Smooth muscle cell of the brain vasculature (primary cell): ENCODE data around the gene ARSB.
"Not testable (repeated sequence)": the region's sequence is repeated elsewhere in the genome, so short reads cannot be mapped to it uniquely, and the experiment has no call there.

Experiments
- DNase-seq: peaks from one replicate; pipeline ENCODE4 v3.0.0-alpha.2; 2012; ENCODE audit warnings: low read depth, low spot score

ARSB gene

DNA sequence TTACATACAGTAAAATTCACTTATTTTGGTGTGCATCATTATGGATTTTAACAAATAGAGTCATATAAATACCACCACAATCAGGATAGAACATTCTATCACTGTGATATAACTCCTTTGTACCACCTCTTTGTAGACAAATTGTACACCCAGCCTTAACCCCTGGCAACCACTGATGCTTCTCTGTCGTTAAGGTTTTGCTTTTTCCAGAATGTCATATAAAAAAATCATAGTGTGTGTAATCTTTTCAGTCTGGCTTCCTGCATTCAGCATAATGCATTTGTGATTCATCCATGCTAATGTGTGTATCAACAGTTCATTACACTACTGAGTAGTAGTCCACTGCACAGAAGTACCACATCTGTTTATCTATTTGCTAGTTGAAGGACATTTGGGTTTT lies 81.2 kb downstream of the ARSB start:
- no peak for DNase-seq

DNA sequence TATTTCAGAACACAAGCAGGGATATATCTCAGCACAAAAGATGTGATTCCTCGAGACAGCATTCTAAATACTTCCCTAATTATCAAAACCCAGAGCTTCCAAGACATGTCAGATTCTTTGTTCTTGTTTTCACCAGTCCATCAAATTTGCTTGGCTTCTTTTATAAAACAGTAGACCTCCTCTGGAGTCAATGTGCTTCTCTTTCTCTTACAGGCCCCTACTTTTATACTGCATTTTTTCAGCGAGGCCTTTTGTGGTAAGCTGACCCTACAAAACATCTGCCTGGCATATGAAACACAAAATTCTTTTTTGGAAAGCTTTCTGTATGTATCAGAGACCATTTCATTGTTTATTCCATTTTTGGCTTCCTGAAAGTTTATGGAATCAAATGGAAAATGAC lies 81.8 kb downstream of the ARSB start:
- no peak for DNase-seq

DNA sequence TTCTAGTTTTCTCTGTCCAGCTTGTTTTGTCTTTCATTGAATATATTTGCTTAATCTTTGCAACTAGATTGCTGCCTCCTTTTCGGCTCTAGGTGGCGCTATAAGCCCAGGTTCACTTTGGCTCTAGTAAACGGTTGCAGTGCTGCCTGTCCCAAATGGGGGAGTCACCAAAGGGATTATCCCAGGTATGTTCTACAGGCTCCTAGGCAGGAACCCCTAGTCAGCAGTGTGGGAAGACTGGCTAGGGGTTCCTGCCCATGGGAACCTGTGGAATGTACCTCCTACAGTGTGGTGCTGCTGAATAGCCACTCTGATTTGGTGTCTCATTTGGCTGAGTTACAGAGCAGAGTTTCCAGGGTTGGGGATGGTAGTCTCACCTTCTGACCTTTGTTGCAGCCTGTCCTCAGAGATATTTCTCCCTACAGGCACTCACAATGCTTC lies 85.2 kb downstream of the ARSB start:
- no peak for DNase-seq

DNA sequence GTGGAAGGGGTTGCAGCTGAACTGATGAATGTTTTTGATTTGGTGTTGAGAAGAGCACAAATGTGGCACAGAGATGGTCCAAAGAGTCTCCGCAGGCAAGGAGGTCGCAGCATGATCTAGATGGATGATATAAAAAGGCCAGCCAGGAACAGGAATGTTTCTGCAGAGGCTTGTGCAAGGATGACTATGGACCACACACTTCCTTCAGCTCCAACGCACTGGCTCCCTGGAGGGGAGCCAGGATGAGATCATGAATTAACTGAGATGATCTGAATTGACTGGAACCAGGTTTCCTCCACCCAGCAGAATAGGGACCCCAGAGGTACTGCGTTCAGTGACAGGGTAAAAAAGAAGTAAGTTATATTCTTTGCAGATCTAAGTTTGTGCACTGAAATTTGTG lies 89.0 kb downstream of the ARSB start:
- DNase-seq = no peak

DNA sequence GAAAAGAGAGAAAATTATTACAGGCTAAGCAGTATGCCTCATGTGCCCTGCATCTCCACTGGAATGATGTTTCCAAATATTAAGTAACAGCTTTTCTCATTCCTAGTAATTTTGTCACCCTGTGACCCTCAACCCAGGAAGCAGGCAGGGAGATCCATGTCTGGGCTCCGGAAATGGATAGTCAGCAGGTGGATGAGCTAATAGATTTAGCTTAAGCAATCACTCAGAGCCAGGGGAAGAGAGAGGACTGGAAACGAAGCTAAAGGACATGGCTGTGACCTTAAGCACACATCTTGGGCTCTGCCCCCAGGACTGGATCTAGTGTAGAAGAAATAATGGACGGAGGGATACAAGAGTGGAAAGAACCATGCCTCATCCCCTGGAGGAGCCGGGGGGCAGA lies 89.5 kb downstream of the ARSB start:
- DNase-seq = no peak

DNA sequence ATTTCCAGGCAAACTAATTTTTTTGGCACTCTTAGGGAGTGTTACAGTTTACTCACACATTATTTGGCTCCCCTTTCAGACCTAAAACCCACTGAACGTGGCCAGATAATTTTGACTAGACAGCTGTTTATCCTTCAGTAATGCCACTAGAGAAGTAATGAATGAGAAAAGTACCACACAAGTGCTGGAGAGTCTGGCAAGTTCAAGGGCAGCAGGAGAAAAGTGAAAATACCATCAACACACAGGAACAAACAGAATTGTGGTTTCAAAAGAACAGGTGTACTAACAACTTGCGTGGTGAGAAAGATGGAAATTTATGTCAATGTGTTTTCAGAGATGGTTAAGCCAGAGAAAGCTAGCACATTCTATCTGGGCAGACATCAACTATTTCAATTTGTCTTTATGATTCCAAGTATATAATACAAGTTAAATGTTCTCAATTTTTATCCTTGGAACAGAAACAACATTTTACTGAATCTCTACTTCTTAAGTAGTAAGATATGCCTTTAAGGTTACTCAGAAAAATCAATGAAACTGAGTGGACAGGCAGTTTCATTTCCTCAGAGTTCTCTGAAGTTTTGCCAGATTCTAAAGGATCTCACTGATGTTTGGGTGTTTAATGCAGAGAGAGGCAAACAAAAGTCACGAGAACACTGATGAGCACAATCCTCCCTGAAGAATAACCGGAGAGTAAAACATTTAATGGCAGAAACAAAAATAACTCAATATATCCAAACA lies 91.0 kb downstream of the ARSB start:
- no peak for DNase-seq

DNA sequence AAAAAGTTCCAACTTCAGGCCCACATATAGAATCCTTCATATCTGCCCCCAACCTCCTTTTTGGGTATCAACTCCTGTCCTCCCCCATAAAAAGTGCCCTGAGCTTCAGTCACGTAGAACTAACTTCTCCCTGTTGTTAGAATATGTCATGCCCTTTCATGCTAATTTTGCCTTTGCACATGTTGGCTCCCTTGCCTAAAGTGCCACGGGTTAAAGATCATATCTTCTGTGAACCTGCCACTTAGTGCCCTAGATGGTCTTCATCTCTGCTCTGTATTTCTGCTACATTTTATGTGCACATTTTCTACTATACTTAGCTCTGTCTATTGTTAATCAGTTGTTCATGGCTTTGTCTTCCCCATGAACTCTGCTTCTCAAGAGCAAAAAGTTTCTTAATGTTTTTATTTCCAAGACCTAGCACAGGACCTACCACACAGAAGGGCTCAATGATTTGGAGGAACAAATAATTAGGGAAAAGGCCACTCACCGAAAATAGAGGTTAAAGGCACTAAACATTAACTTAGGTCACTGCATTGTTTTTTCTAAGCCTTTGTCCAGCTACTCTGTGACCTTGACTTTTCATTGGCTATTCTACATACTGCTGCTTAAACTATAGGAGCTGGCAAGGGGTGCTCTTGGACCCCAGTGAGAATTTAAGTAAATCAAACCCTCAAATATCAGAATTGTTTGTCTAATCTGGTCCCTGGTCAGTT lies 94.3 kb downstream of the ARSB start:
- DNase-seq = no peak

DNA sequence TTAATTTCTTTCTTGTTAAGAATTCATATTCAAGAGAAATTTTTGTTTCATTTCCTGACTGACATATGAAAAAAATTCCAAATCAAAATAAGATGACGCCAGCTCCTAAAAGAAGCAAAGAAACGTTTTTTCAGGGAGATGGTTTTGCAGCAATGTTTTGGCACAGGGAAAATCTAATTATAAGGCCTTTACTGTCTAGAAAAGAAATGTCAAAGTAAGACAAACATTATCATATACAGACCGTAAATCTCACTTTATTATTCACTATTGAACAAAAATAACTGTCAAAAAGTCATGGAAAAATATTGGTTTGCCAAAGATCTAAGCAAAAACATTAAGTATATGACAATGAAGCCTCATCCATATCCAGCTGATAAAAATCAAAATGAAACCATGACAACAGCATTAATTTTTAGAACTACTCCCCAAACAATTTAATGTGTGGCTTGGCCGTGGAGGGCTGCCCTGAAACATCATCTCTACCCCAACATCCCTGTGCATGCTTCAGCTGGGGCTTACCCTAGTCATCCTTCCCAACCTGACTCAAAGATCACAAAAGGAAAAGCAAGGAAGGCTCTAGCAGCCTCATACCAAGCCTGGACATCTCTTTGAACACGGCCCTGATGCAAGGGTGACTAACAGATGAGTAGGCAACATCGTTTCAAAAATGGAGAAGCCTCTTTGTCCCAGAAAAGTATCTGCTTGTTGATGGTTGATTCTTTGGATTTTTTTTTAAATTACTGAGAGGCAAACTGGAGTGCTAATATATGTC lies 95.6 kb downstream of the ARSB start:
- DNase-seq = no peak

DNA sequence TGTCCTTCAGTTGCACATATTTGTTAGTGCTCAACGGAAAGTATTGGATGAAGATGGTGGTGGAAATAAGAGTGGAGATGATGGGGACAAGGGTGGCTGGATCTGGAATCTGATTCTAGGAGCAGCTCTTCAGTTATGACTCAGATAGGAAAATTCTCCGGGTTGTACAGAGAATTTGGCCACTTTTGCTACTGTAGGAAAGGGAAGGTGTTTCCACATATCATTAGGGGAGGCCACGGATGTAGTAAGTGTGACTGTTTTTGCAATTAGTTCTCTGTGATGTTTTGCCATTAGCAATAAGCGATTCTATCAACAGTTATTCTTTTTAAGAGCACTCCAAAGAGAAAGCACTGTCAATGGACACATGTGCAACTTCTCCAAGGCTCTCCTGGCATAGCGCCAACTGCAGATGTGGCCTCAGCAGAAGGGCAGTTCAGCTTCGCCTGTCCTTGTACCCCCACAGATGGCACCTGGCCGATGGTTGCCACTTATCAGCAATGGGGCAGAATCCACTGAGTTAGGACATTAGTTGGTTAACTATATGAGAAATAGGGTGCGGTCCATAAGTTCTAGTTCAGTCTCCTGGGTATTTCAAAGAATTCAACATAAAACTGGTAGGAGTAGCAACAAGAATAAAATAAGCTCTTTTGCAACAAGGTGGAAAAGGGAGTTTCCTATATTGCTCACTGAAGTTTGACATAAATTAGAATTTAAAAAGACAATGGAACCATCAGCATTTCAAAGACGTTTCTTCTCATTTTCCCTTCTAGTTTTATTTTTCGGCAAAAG lies 96.3 kb downstream of the ARSB start:
- DNase-seq = no peak

DNA sequence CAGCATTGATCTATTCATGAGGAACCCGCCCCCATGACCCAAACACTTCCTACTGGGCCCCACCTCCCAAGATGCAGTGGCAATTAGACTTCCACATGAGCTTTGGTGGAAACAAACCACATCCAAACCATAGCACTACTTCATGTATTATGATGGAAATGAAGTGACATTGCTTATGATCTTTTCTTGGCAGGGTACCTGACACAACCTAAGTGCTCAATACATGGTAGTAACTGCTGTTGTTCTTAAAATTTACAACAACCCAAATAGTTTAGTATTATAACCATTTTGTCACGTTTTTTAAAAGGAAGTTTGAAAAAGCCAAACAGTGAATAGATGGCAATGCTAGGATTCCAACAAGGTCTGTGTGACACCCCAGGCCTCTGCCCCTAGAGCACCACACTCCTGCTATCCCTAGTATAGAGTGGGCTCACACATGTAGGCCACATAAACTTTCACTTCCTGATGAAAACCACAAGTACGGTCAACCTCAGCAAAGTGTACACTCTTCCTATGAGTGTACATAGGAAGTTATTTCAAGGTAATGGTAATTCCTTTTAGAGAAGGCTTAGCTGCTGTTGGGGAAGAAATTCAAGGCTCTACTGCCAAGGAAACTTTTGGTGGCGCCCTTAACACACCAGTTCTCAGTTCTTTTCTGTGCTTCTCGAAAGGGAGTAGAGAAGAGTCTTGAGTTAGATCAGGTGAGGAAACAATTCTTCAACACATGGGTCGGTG lies 97.6 kb downstream of the ARSB start:
- DNase-seq = no peak

DNA sequence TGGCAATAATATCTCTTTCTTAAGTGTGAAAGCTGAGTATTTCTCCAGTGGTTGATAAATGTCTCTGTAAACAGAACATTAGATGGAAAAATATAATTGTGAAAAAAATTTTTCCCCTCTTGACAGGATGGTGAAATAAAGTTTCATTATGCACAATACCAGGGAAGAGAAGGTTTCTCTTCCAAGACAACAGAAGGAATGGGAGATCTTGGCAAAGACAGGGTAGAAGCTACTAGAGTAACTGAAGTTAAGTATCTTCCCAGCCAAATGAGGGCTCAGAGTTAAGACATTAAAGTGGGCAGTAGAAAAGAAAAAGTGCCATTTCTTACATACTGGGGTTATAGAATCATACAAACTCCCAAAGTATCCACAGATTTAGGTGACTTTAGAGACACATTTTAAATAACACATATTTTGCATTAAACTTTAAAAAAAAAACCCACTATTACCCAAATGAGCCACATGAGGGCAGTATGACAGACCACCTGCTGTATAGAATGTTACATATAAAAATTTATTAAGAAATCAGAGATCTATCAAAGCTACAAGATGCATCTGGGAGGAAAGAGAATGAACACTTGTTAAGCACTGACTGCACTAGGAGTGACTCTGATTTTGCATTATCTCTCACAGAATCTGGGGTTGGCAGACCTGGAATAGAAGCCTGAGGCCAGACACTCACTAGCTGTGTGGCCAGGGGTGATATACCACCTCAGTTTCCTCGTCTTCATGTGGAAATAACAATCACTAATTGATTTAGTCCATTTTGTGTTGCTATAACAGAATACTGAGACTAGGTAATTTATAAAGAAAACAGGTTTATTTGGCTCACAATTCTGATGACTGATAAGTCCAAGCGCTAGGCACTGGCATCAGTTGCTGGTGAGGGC lies 98.5 kb downstream of the ARSB start:
- DNase-seq = no peak

DNA sequence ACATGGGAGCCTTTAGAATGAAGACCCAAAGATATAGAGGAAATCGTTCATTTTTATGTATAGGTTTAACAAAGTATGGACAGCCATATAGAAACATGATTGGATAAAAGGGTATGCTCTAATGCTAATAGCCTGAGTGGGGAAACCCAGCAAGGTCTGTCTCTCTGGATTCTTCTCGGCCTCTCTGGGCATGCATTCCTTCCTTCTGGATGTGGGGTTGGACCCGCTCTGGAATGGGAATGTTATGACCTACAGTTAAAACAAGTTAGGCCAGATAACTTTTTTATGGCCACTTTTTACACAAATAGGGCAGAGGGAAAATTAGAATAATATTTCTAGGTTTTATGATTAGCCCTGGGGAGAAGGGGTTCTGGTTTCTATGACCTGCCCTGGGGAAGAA lies 103.2 kb downstream of the ARSB start:
- DNase-seq = no peak

DNA sequence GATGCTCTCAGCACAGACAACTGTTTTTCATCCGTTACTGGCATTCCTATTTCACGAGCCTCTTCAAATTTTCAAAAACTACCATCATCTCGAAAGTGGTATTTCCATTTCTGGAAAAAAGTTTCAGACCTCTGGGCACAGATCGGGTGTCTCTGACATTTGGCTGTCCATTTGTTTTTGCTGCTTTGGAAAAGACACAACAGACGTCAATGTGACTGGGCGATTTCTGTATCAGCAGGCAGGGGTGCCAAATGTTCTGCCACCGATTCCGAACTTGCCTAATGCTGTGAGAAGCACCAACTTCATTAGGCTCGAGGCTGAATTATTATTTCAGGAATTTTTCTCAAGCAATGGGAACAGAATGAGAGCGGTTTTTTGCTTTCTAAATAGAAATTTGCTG lies 105.6 kb downstream of the ARSB start:
- no peak for DNase-seq

DNA sequence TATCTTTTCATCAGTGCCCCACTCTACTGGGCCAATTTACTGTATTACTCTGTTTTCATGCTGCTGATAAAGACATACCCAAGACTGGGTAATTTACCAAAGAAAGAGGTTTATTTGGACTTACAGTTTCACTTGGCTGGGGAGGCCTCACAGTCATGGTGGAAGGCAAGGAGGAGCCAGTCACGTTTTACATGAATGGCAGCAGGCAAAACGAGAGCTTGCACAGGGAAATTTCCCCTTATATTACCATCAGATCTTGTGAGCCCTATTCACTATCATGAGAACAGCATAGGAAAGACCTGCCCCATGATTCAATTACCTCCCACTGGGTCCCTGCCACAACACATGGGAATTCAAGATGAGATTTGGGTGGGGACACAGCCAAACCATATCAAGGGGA lies 119.0 kb downstream of the ARSB start:
- not testable (repeated sequence) for DNase-seq

DNA sequence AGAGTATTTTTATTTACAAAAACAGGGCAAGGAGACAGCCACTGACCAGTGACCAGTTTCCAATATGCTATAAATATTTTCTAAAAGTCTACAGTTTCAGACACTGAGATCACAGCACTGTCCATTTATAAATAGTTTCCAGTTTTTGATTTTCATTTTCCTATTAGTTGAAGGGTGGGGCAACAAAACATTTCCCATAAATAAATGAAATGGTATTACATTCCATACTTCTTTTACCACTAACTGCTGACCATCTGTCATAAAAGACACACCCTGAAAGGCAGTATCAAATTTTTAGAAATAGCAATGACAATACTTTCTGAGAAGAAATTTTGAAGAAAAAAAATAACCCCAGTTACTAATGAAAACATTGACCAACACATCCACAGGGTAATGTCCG lies 126.7 kb downstream of the ARSB start:
- no peak for DNase-seq

DNA sequence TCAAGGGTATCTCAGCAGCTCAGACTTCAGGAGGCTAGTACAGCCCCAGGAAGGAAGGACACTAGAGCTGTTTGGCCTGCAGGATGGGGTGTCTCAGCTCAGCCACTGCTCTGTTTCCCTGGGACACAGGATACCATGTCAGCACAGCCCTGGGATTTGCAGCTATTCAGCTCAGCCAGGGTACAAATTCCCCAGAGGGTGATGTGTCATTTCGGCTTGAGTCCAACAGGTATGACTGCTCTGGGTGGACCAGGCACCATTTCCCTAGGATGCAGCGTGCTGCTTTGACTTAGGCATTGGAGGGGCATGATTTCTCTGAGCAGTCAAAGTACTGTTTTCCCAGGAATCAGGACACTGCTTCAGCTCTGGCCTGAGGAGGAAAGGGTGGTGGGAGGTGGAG lies 130.1 kb downstream of the ARSB start:
- DNase-seq = no peak

DNA sequence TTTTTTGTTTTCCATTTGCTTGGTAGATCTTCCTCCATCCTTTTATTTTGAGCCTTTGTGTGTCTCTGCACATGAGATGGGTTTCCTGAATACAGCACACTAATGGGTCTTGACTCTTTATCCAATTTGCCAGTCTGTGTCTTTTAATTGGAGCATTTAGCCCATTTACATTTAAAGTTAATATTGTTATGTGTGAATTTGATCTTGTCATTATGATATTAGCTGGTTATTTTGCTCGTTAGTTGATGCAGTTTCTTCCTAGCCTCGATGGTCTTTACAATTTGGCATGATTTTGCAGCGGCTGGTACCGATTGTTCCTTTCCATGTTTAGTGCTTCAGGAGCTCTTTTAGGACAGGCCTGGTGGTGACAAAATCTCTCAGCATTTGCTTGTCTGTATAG lies 133.2 kb downstream of the ARSB start:
- DNase-seq = not testable (repeated sequence)

DNA sequence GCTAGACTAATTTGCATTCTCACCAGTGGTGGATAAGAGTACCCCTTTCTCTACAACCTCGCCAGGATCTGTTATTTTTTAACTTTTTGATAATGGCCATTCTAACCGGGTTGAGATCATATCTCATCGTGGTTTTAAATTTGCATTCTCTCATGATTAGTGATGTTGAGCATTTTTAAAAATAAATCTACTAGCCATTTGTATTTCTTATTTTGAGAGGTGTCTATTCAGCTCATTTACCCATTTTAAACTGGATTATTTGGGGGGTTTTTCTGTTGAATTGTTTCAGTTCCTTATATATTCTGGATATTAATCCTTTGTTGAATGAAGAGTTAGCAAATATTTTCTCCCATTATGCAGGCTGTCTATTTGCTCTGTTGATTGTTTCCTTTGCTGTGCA lies 139.6 kb downstream of the ARSB start:
- no peak for DNase-seq

DNA sequence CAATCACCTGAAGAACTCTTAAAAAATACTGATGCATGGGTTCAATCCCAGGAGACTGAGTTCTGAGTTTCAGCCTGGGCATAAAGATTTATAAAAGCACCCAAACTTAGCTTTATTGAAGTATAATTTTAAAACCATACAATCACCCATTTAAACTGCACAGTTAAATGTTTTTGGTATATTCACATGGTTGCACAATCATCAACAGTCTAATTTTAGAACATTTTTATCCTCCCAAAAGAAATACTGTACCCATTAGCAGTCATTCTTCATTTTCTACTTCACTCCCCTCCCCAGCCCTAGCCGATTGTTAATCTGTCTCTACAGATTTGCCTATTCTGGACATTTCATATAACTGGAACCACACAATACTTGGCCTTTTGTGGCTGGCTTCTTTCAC lies 141.7 kb downstream of the ARSB start:
- no peak for DNase-seq

DNA sequence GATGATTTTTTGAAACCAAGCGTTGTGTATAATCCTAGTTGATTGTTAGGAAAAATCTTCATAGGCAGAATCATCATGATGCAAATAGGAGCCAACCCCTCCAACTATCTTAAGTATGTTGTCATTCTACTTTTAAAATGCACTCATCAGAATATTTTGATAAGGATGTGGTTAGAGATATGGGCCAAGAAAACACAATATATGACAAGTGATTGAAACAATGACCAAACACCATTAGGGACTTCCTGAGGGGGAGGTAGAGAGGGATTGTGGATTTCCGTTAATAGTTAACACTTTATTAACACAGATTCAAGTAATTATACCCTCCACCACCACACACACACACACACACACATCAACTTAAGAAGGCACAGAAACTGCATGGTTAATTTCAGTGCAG lies 143.3 kb downstream of the ARSB start:
- DNase-seq = no peak
